RWPE1 (cell line): Measurements from ENCODE around the gene CD63.

Source experiments
- CTCF ChIA-PET: fragments of 350-600 bp; sonication (Branson Sonifier 250); formaldehyde crosslinking; extraction: SDS; loops from one replicate; lab custom pipeline; 2021; lab: Yijun Ruan, JAX
- POLR2A ChIA-PET: fragments of 400-600 bp; formaldehyde crosslinking; extraction: SDS; loops from one replicate; lab custom pipeline; 2020; ENCODE audit warnings: antibody characterized with exemption; ENCODE audit not compliant: low non-redundant PET; lab: Yijun Ruan, JAX
- DNase-seq: peaks from one replicate; pipeline ENCODE4 v3.0.0; 2012; ENCODE audit warnings: low spot score
- H3K27ac ChIP-seq: fragments of 450-650 bp; 2 replicates; pipeline ENCODE4 v1.5.1; 2017
- TF ChIP-seq, protein P1 (sequence below): fragments of 450-650 bp; conservative IDR thresholded peaks from 2 replicates; pipeline ENCODE4 v1.5.1; 2017; ENCODE audit warnings: low read depth, mild to moderate bottlenecking

The CD63 gene

GRCh38 chr12:55676707-55677106, 52.1 kb downstream of the CD63 start:
- DNase-seq = no peak
- POLR2A ChIA-PET = no interaction called here
- no peak overlapping the region for H3K27ac ChIP-seq
- TF ChIP-seq, protein P1, sequence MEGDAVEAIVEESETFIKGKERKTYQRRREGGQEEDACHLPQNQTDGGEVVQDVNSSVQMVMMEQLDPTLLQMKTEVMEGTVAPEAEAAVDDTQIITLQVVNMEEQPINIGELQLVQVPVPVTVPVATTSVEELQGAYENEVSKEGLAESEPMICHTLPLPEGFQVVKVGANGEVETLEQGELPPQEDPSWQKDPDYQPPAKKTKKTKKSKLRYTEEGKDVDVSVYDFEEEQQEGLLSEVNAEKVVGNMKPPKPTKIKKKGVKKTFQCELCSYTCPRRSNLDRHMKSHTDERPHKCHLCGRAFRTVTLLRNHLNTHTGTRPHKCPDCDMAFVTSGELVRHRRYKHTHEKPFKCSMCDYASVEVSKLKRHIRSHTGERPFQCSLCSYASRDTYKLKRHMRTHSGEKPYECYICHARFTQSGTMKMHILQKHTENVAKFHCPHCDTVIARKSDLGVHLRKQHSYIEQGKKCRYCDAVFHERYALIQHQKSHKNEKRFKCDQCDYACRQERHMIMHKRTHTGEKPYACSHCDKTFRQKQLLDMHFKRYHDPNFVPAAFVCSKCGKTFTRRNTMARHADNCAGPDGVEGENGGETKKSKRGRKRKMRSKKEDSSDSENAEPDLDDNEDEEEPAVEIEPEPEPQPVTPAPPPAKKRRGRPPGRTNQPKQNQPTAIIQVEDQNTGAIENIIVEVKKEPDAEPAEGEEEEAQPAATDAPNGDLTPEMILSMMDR = no peak
- CTCF ChIA-PET = interaction anchor here (0.6 to 0.7 kb wide), 2 partner anchors 23 to 29 kb away, joined by 3 to 5 read pairs; no protein-coding TSS in a partner anchor

GRCh38 chr12:55675666-55676065, 53.1 kb downstream of the CD63 start:
- TF ChIP-seq, protein P1 = no peak
- no peak overlapping the region for H3K27ac ChIP-seq
- no peak for DNase-seq
- POLR2A ChIA-PET = no interaction called here
- CTCF ChIA-PET = no interaction called here
